Measurements from ENCODE around the gene ANKRD9. TPM values are rescaled to one million over a fixed set of nuclear protein-coding genes. Genes with fewer than 3 reads are reported as not detected.

The ANKRD9 gene
- total and polyA plus RNA-seq, 9 of the 15 experiments (the other 6 are each of a cell fraction or from before 2014, with no cell fraction given) = 0.04 to 32.9 (median 5.3) TPM

- H2AFZ ChIP-seq (ENCODE audit: low read depth, low read length) = peak overlapping the region; percentile 42
- ChIA-PET POLR2A (interaction anchor here (0.6 to 2.1 kb wide), 2 partner anchors 13 to 16 kb away, joined by 4 to 10 read pairs; no protein-coding TSS in a partner anchor), CTCF (ENCODE audit: low intra/inter-chr PET ratio) (no interaction called here)
- WGBS (ENCODE audit: insufficient coverage, low coverage, missing lambda C conversion rate) = 69% methylated on average over 15 of the region's 20 CpGs
- ATAC-seq (peak; percentile 57), FAIRE-seq (peak; percentile 6), DNase-seq (ENCODE audit: extremely low read depth in 1 of 4, low spot score in 3 of 4) (peak; percentile 45 to 57 (median 51))
- no peak overlapping the region for H3K4me2 ChIP-seq (ENCODE audit: insufficient read depth, low read length)
- H3K9me3 ChIP-seq (replicated peaks; ENCODE audit: control insufficient read depth, insufficient read depth, low read depth, low read length) = no peaks in the 10 kb centered on the region
- H3K9ac ChIP-seq (ENCODE audit: insufficient read depth in 1 of 2, low read depth in 2 of 2, low read length in 2 of 2) = 0 out of 4 replicates have a peak overlapping the region, but pooled peaks of 1 of the 2 experiments have one; percentile 29
- no peaks in the 10 kb centered on the region for H3K79me2 ChIP-seq (ENCODE audit: control insufficient read depth, insufficient read depth, low read length)
- H3K27me3 ChIP-seq (ENCODE audit: control insufficient read depth in 2 of 2, insufficient read depth in 2 of 2, low read length in 2 of 2) = no peaks in the 10 kb centered on the region
- no peak overlapping the region for H3K27ac ChIP-seq (ENCODE audit: extremely low read depth, low read depth, low read length)
- H4K20me1 ChIP-seq (replicated peaks; ENCODE audit: control insufficient read depth, insufficient read depth, low read length) = no peaks in the 10 kb centered on the region
- H3K4me3 ChIP-seq = no peak overlapping the region
- intact Hi-C loops (cut with micrococcal nuclease) (loop anchor here (10.0 kb wide), 1 partner anchor 537 kb away; the partner anchor contains the start of gene DYNC1H1), in situ Hi-C loops (cut with MboI) (loop anchor here (25.0 kb wide), 1 partner anchor 410 kb away; the partner anchor contains the start of gene AMN)
- H3K4me1 ChIP-seq (replicated peaks in 1 of 2; ENCODE audit: control insufficient read depth in 2 of 2, insufficient read depth in 2 of 2, low read length in 2 of 2) = peaks cover 30 to 76% of the 10 kb centered on the region in 2 experiments
- H3K9me1 ChIP-seq (ENCODE audit: control insufficient read depth, insufficient read depth, low read length) = no peaks in the 10 kb centered on the region
- H3K36me3 ChIP-seq (ENCODE audit: control insufficient read depth, insufficient read depth, low read length) = peaks cover 17% of the 10 kb centered on the region; the same call in 2 of the 3 replicates
- BruUV-seq (replicated peaks) = no TSS peak
- no peak for TF ChIP-seq EP300 (IDR thresholded peaks at IDR 0.05; ENCODE audit: low read length)
- TF ChIP-seq, protein P1, sequence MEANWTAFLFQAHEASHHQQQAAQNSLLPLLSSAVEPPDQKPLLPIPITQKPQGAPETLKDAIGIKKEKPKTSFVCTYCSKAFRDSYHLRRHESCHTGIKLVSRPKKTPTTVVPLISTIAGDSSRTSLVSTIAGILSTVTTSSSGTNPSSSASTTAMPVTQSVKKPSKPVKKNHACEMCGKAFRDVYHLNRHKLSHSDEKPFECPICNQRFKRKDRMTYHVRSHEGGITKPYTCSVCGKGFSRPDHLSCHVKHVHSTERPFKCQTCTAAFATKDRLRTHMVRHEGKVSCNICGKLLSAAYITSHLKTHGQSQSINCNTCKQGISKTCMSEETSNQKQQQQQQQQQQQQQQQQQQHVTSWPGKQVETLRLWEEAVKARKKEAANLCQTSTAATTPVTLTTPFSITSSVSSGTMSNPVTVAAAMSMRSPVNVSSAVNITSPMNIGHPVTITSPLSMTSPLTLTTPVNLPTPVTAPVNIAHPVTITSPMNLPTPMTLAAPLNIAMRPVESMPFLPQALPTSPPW (CRISPR knock-in tag; IDR thresholded peaks at IDR 0.05) = no peak
- no peak for TF ChIP-seq FOXK2 (conservative IDR thresholded peaks at IDR 0.05 in 1 of 2, IDR thresholded peaks at IDR 0.05 in 1 of 2; ENCODE audit: low read depth in 2 of 2)
- TF ChIP-seq L3MBTL2 (IDR thresholded peaks at IDR 0.05) = no peak
- no peak for TF ChIP-seq ZNF76 (CRISPR knock-in tag; IDR thresholded peaks at IDR 0.05; ENCODE audit: borderline replicate concordance)
- TF ChIP-seq HOMEZ (CRISPR knock-in tag; IDR thresholded peaks at IDR 0.05) = no peak
- peak; percentile 47; the same call in 1 of the 2 replicates for TF ChIP-seq ZBTB7A (IDR thresholded peaks at IDR 0.05; ENCODE audit: borderline replicate concordance, control insufficient read depth, low read depth, low read length)
- TF ChIP-seq, protein P2, sequence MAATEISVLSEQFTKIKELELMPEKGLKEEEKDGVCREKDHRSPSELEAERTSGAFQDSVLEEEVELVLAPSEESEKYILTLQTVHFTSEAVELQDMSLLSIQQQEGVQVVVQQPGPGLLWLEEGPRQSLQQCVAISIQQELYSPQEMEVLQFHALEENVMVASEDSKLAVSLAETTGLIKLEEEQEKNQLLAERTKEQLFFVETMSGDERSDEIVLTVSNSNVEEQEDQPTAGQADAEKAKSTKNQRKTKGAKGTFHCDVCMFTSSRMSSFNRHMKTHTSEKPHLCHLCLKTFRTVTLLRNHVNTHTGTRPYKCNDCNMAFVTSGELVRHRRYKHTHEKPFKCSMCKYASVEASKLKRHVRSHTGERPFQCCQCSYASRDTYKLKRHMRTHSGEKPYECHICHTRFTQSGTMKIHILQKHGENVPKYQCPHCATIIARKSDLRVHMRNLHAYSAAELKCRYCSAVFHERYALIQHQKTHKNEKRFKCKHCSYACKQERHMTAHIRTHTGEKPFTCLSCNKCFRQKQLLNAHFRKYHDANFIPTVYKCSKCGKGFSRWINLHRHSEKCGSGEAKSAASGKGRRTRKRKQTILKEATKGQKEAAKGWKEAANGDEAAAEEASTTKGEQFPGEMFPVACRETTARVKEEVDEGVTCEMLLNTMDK (IDR thresholded peaks at IDR 0.05; ENCODE audit: borderline replicate concordance, insufficient read depth, low read depth, low read length, poor library complexity, severe bottlenecking) = peak; percentile 59
- TF ChIP-seq, protein P3, sequence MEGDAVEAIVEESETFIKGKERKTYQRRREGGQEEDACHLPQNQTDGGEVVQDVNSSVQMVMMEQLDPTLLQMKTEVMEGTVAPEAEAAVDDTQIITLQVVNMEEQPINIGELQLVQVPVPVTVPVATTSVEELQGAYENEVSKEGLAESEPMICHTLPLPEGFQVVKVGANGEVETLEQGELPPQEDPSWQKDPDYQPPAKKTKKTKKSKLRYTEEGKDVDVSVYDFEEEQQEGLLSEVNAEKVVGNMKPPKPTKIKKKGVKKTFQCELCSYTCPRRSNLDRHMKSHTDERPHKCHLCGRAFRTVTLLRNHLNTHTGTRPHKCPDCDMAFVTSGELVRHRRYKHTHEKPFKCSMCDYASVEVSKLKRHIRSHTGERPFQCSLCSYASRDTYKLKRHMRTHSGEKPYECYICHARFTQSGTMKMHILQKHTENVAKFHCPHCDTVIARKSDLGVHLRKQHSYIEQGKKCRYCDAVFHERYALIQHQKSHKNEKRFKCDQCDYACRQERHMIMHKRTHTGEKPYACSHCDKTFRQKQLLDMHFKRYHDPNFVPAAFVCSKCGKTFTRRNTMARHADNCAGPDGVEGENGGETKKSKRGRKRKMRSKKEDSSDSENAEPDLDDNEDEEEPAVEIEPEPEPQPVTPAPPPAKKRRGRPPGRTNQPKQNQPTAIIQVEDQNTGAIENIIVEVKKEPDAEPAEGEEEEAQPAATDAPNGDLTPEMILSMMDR (IDR thresholded peaks at IDR 0.05 in 2 of 3, conservative IDR thresholded peaks at IDR 0.05 in 1 of 3; ENCODE audit: insufficient read depth in 2 of 3, low read depth in 1 of 3, low read length in 3 of 3) = peak; percentile 42 to 59 (median 51); a peak in 5 of 6 replicates
- TF ChIP-seq HBP1 (CRISPR knock-in tag; IDR thresholded peaks at IDR 0.05) = no peak
- TF ChIP-seq NUFIP1 (IDR thresholded peaks at IDR 0.05; ENCODE audit: partially characterized antibody) = no peak
These were observed 7.7 kb downstream of the ANKRD9 start for GRCh38 chr14:102501751-102502315.
